IMR-90 (cell line): Measurements from ENCODE around the gene SPATC1L. TPM values are rescaled to one million over a fixed set of nuclear protein-coding genes. Genes with fewer than 3 reads are reported as not detected.
A peak's percentile ranks its signal among the peaks of the same experiment; 100 is the strongest.

Experiments
- ATAC-seq: fragments of 200-7000 bp; cut with Tn5 transposase; 2 replicates; pipeline ENCODE4 v1.9.1; 2020; ENCODE audit warnings: low read depth, mild to moderate bottlenecking, moderate library complexity
- BruUV-seq: library from RNA; stranded (reverse); fragments of 400-500 nt; replicated peaks from 2 replicates; lab custom pipeline; 2021; lab: Mats Ljungman, UMichigan
- CTCF ChIA-PET: fragments of 300-600 bp; formaldehyde crosslinking; extraction: SDS; loops from one replicate; lab custom pipeline; 2021; ENCODE audit warnings: antibody characterized with exemption; lab: Yijun Ruan, JAX
- POLR2A ChIA-PET: fragments of 300-600 bp; sonication (Branson Sonifier 250); formaldehyde crosslinking; loops from one replicate; lab custom pipeline; 2022; ENCODE audit warnings: antibody characterized with exemption; ENCODE audit not compliant: unreplicated experiment; lab: Charles Lee
- DNase-seq: peaks from one replicate; pipeline ENCODE4 v3.0.0; 2013
- H2AFZ ChIP-seq: replicated peaks from 2 replicates; pipeline ENCODE3; 2013; ENCODE audit warnings: low read length, mild to moderate bottlenecking; ENCODE audit not compliant: poor library complexity
- H2AK5ac ChIP-seq: 2 replicates; pipeline ENCODE4 v1.6.1; 2013; ENCODE audit warnings: low read depth, low read length, inconsistent platforms
- H2AK9ac ChIP-seq: replicated peaks from 2 replicates; pipeline ENCODE3; 2013; ENCODE audit warnings: mild to moderate bottlenecking, low read depth, low read length, moderate library complexity; ENCODE audit not compliant: poor library complexity
- H2BK120ac ChIP-seq: 2 replicates; pipeline ENCODE4 v1.6.1; 2013; ENCODE audit warnings: low read depth, low read length, inconsistent platforms
- H2BK15ac ChIP-seq: 3 replicates; pipeline ENCODE4 v1.6.1; 2013; ENCODE audit warnings: low read depth, low read length, inconsistent platforms
- H2BK20ac ChIP-seq: 2 replicates; pipeline ENCODE4 v1.6.1; 2013; ENCODE audit warnings: low read depth, mild to moderate bottlenecking, inconsistent platforms, low read length, moderate library complexity
- H2BK5ac ChIP-seq: 2 replicates; pipeline ENCODE4 v1.6.1; 2013; ENCODE audit warnings: mild to moderate bottlenecking, low read depth, low read length, inconsistent platforms; ENCODE audit not compliant: poor library complexity, severe bottlenecking
- H3K14ac ChIP-seq: replicated peaks from 2 replicates; pipeline ENCODE4 v1.6.1; 2013; ENCODE audit warnings: low read depth, low read length, inconsistent platforms
- H3K18ac ChIP-seq: 2 replicates; pipeline ENCODE4 v1.6.1; 2013; ENCODE audit warnings: low read depth, low read length, control low read depth
- H3K23ac ChIP-seq: 2 replicates; pipeline ENCODE4 v1.6.1; 2013; ENCODE audit warnings: low read depth, low read length, inconsistent platforms
- H3K27ac ChIP-seq: 2 replicates; pipeline ENCODE4 v1.5.1; 2013; ENCODE audit warnings: mild to moderate bottlenecking, control low read depth, low read length; ENCODE audit not compliant: insufficient read depth
- H3K27me3 ChIP-seq: 2 replicates; pipeline ENCODE4 v1.6.1; 2013; ENCODE audit warnings: low read length; ENCODE audit not compliant: control insufficient read depth, insufficient read depth
- H3K36me3 ChIP-seq: 2 replicates; pipeline ENCODE4 v1.6.1; 2013; ENCODE audit warnings: low read length, mixed read lengths; ENCODE audit not compliant: control insufficient read depth, insufficient read depth
- H3K4ac ChIP-seq: 2 replicates; pipeline ENCODE4 v1.6.1; 2013; ENCODE audit warnings: low read depth, low read length, inconsistent platforms
- H3K4me1 ChIP-seq: 2 replicates; pipeline ENCODE4 v1.6.1; 2013; ENCODE audit warnings: low read length, mixed read lengths; ENCODE audit not compliant: control insufficient read depth, insufficient read depth
- H3K4me2 ChIP-seq: 2 replicates; pipeline ENCODE4 v1.6.1; 2013; ENCODE audit warnings: low read depth, mild to moderate bottlenecking, control low read depth, low read length, moderate library complexity
- H3K4me3 ChIP-seq: 2 replicates; pipeline ENCODE4 v1.5.1; 2013; ENCODE audit warnings: low read depth, mild to moderate bottlenecking, control low read depth, low read length, moderate library complexity; ENCODE audit not compliant: insufficient read depth
- H3K56ac ChIP-seq: 2 replicates; pipeline ENCODE4 v1.6.1; 2013; ENCODE audit warnings: low read length, inconsistent platforms; ENCODE audit not compliant: insufficient read depth; ENCODE audit errors: extremely low read depth
- H3K79me1 ChIP-seq, 2 experiments: 2 replicates each; pipeline ENCODE4 v1.6.1; 2013; ENCODE audit warnings: low read length in 2 of 2, inconsistent platforms in 1 of 2, low read depth in 1 of 2
- H3K9ac ChIP-seq: 2 replicates; pipeline ENCODE4 v1.6.1; 2013; ENCODE audit warnings: low read depth, low read length, control low read depth
- H3K9me1 ChIP-seq: 2 replicates; pipeline ENCODE4 v1.6.1; 2013; ENCODE audit warnings: low read length, inconsistent platforms; ENCODE audit not compliant: insufficient read depth
- H3K9me3 ChIP-seq: 2 replicates; pipeline ENCODE4 v1.6.1; 2013; ENCODE audit warnings: low read length; ENCODE audit not compliant: control insufficient read depth, insufficient read depth
- H4K20me1 ChIP-seq: 2 replicates; pipeline ENCODE4 v1.6.1; 2013; ENCODE audit warnings: low read length, inconsistent platforms; ENCODE audit not compliant: insufficient read depth
- H4K5ac ChIP-seq: 2 replicates; pipeline ENCODE4 v1.6.1; 2013; ENCODE audit warnings: mild to moderate bottlenecking, low read depth, low read length, control low read depth
- H4K8ac ChIP-seq, 2 experiments: 2 replicates each; pipeline ENCODE4 v1.6.1; 2013; ENCODE audit warnings: low read depth in 2 of 2, low read length in 2 of 2, control low read depth in 1 of 2, inconsistent platforms in 1 of 2
- H4K91ac ChIP-seq: 2 replicates; pipeline ENCODE4 v1.6.1; 2013; ENCODE audit warnings: low read depth, low read length, inconsistent platforms; ENCODE audit not compliant: insufficient read depth
- BHLHE40 ChIP-seq: fragments of 150-350 bp; IDR thresholded peaks from 2 replicates; pipeline ENCODE4 v1.6.1; 2016; ENCODE audit warnings: mild to moderate bottlenecking, low read depth, low read length
- CEBPB ChIP-seq: IDR thresholded peaks from 2 replicates; pipeline ENCODE4 v1.6.1; 2012; ENCODE audit warnings: low read depth, low read length, improper control_type of control experiment
- CHD1 ChIP-seq: IDR thresholded peaks from 2 replicates; pipeline ENCODE4 v1.6.1; 2012; ENCODE audit warnings: low read depth, low read length, improper control_type of control experiment
- CTCF ChIP-seq: conservative IDR thresholded peaks from 2 replicates; pipeline ENCODE4 v1.5.1; 2012; ENCODE audit warnings: mild to moderate bottlenecking, low read depth, low read length, improper control_type of control experiment
- FOS ChIP-seq: fragments of 150-350 bp; IDR thresholded peaks from 2 replicates; pipeline ENCODE4 v1.6.1; 2016; ENCODE audit warnings: low read depth, low read length
- MAZ ChIP-seq: IDR thresholded peaks from 2 replicates; pipeline ENCODE4 v1.6.1; 2012; ENCODE audit warnings: low read depth, mild to moderate bottlenecking, low read length, improper control_type of control experiment, moderate library complexity, borderline replicate concordance
- MXI1 ChIP-seq: IDR thresholded peaks from 2 replicates; pipeline ENCODE4 v1.6.1; 2012; ENCODE audit warnings: low read depth, mild to moderate bottlenecking, low read length, moderate library complexity, borderline replicate concordance
- POLR2A ChIP-seq: IDR thresholded peaks from 2 replicates; pipeline ENCODE4 v1.6.1; 2012; ENCODE audit warnings: mild to moderate bottlenecking, low read depth, low read length
- SMC3 ChIP-seq: fragments of 150-350 bp; IDR thresholded peaks from 2 replicates; pipeline ENCODE4 v1.6.1; 2016; ENCODE audit warnings: low read depth, mild to moderate bottlenecking, antibody characterized with exemption, low read length, moderate library complexity
- USF2 ChIP-seq: fragments of 150-350 bp; IDR thresholded peaks from 2 replicates; pipeline ENCODE4 v1.6.1; 2017; ENCODE audit warnings: mild to moderate bottlenecking, antibody characterized with exemption, low read length, low read depth
- WGBS, 2 experiments: methylation state at CpG; one replicate each; pipeline versions ENCODE4 v1.1.5 to v1.1.7; 2013; ENCODE audit warnings: missing lambda C conversion rate in 2 of 2; ENCODE audit not compliant: insufficient read length in 1 of 2; ENCODE audit errors: extremely low coverage in 2 of 2; 5-methylcytosine and 5-hydroxymethylcytosine counted together
- dilution Hi-C: fragments of 300-500 bp; cut with HindIII; formaldehyde crosslinking; loops from one replicate; pipeline ENCODE4 v1.14.3; 2018; ENCODE audit warnings: low sequenced_read_pairs; ENCODE audit not compliant: unreplicated experiment
- in situ Hi-C: fragments of 300-500 bp; cut with MboI; formaldehyde crosslinking; loops from 3 replicates; pipeline ENCODE4 v1.14.3; 2019; ENCODE audit warnings: low sequenced_read_pairs, inconsistent platforms, mixed read lengths
- intact Hi-C: fragments of 100-400 bp; cut with micrococcal nuclease; formaldehyde crosslinking; loops from 2 replicates; pipeline ENCODE4 v1.10.0; 2022
- polyA plus RNA-seq, 3 experiments: library from polyadenylated mRNA; depleted of rRNA; stranded (reverse); fragments of >200 nt; gene quantifications; 2 replicates each; pipeline ENCODE4 v1.2.3, GENCODE V29; 2012; ENCODE audit warnings: low replicate concordance in 1 of 3
- total RNA-seq: library from RNA; depleted of rRNA; stranded (reverse); fragments of >200 nt; gene quantifications from 2 replicates; pipeline ENCODE4 v1.2.3, GENCODE V29; 2012

The SPATC1L gene
- total and polyA plus RNA-seq, 2 of the 4 experiments (the other 2 are of a cell fraction) = 3.8 to 17.2 TPM

GRCh38 chr21:46145840-46146691 is 38.2 kb downstream of the SPATC1L start:
- H3K18ac ChIP-seq = no peak overlapping the region
- no peaks in the 10 kb centered on the region for H3K9me3 ChIP-seq
- no peak overlapping the region for H2BK15ac ChIP-seq
- no peak overlapping the region for H4K91ac ChIP-seq
- H2BK5ac ChIP-seq = no peak overlapping the region
- H3K4me2 ChIP-seq = no peak overlapping the region
- peak overlapping the region; percentile 65 for H2AK9ac ChIP-seq
- ATAC-seq (no peak), DNase-seq (no peak)
- no peaks in the 10 kb centered on the region for H4K20me1 ChIP-seq
- no peaks in the 10 kb centered on the region for H3K27me3 ChIP-seq
- H3K23ac ChIP-seq = no peak overlapping the region
- WGBS, 2 experiments = 88% methylated on average over 19 of the region's 60 CpGs; no CpG with 5 or more reads in 1 of the 2 experiments
- no peaks in the 10 kb centered on the region for H3K36me3 ChIP-seq
- BruUV-seq = no TSS peak
- H3K9me1 ChIP-seq = no peaks in the 10 kb centered on the region
- H2BK120ac ChIP-seq = no peak overlapping the region
- ChIA-PET CTCF (no interaction called here), POLR2A (no interaction called here)
- dilution Hi-C loops = no loop called here
- H3K79me1 ChIP-seq = no peaks in the 10 kb centered on the region
- no peak overlapping the region for H3K4me3 ChIP-seq
- intact Hi-C loops = no loop called here
- H3K14ac ChIP-seq = no peak overlapping the region
- H4K5ac ChIP-seq = no peak overlapping the region
- TF ChIP-seq MAZ (no peak), FOS (no peak), CHD1 (no peak), USF2 (no peak), SMC3 (no peak), BHLHE40 (no peak), CEBPB (no peak), CTCF (no peak), MXI1 (no peak), POLR2A (no peak)
- no peak overlapping the region for H2AFZ ChIP-seq
- no peak overlapping the region for H2AK5ac ChIP-seq
- in situ Hi-C loops = no loop called here
- H3K4ac ChIP-seq = no peak overlapping the region
- H2BK20ac ChIP-seq = no peak overlapping the region
- no peak overlapping the region for H3K56ac ChIP-seq
- H4K8ac ChIP-seq = no peak overlapping the region
- H3K27ac ChIP-seq = no peak overlapping the region
- H3K4me1 ChIP-seq = no peaks in the 10 kb centered on the region
- no peak overlapping the region for H3K9ac ChIP-seq
